Stimulated activated CD4-positive, alpha-beta T cell treated with anti-CD3 and anti-CD28 coated beads, Interleukin-12 subunit alpha, Interleukin-12 subunit beta, amount 100 ng/mL, for 48 hours (primary cell): ENCODE results near the gene KRT74.

Experiments used
- DNase-seq, 3 donors: peaks; one replicate each; pipeline ENCODE4 v3.0.0-alpha.2; 2020; ENCODE audit warnings: low read depth in 2 of 3, low spot score in 1 of 3

Gene KRT74

GRCh38 chr12:52575948-52576347, 2.3 kb upstream of the KRT74 start:
- DNase-seq: no peak

- DNase-seq: no peak
Measured at GRCh38 chr12:52575256-52575655, 1.6 kb upstream of the KRT74 start.

- no peak for DNase-seq
Measured at GRCh38 chr12:52573306-52573705, 337 bp downstream of the KRT74 start.

- no peak for DNase-seq
Measured at GRCh38 chr12:52570511-52570910, 3.1 kb downstream of the KRT74 start.

- DNase-seq: no peak
Measured at GRCh38 chr12:52568111-52568510, 5.5 kb downstream of the KRT74 start.

GRCh38 chr12:52566847-52567291, 6.8 kb downstream of the KRT74 start:
- DNase-seq: no peak

- DNase-seq: no peak
Measured at GRCh38 chr12:52564582-52564981, 9.1 kb downstream of the KRT74 start.

- no peak for DNase-seq
Measured at GRCh38 chr12:52561880-52562449, 11.7 kb downstream of the KRT74 start.

- DNase-seq: no peak
Measured at GRCh38 chr12:52559979-52560378, 13.7 kb downstream of the KRT74 start.

GRCh38 chr12:52558781-52559445, 14.7 kb downstream of the KRT74 start:
- DNase-seq: no peak

- no peak for DNase-seq
Measured at GRCh38 chr12:52557476-52557875, 16.2 kb downstream of the KRT74 start.

- DNase-seq: no peak
Measured at GRCh38 chr12:52555577-52555976, 18.1 kb downstream of the KRT74 start.

GRCh38 chr12:52552681-52553195, 20.9 kb downstream of the KRT74 start, which contains the start of gene KRT71:
TSS of gene KRT71 (minus strand) at chr12:52553145. CDS start at chr12:52553077, 68 bp downstream.
- DNase-seq: no peak

GRCh38 chr12:52552055-52552454, 21.6 kb downstream of the KRT74 start:
- DNase-seq: no peak

- DNase-seq: no peak
Measured at GRCh38 chr12:52551216-52551865, 22.3 kb downstream of the KRT74 start.

- no peak for DNase-seq
Measured at GRCh38 chr12:52546126-52546525, 27.5 kb downstream of the KRT74 start.

GRCh38 chr12:52543985-52544883, 29.4 kb downstream of the KRT74 start:
- no peak for DNase-seq

GRCh38 chr12:52542785-52543318, 30.8 kb downstream of the KRT74 start:
- DNase-seq: no peak

- DNase-seq: no peak
Measured at GRCh38 chr12:52542157-52542556, 31.5 kb downstream of the KRT74 start.

- no peak for DNase-seq
Measured at GRCh38 chr12:52541709-52542108, 31.9 kb downstream of the KRT74 start.

GRCh38 chr12:52540531-52540930, 33.1 kb downstream of the KRT74 start:
- no peak for DNase-seq
